Fibroblast of skin of left quadriceps (primary cell): ENCODE data around the gene RAB4A.

Experiments
- DNase-seq, 2 experiments: peaks; one replicate each; pipeline ENCODE4 v3.0.0-alpha.2; 2013; ENCODE audit warnings: low read depth in 2 of 2

The RAB4A gene

GRCh38 chr1:229270547-229271447, at the start of gene RAB4A:
RAB4A (plus strand) TSS chr1:229271111; CDS start chr1:229271340, 229 bp downstream.
- peak; percentile 77 to 78 for DNase-seq

DNA sequence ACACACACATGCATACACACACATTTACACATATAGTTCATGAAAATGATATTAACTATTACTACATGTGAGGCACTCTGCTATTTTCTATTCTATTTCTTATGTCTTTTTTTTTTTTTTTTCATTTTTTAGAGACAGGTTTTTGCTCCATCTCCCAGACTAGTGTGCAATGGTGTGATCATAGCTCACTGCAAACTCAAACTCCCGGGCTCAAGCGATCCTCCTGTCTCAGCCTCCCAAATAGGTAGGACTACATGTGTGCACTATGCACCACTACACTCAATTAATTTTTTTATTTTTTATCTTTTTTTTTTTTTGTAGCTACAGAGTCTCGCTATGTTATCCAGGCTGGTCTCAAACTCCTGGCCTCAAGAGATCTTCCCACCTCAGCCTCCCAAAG, 48.8 kb upstream of the RAB4A start:
- DNase-seq: no peak

GRCh38 chr1:229223498-229223897, 47.4 kb upstream of the RAB4A start:
- no peak for DNase-seq

DNA sequence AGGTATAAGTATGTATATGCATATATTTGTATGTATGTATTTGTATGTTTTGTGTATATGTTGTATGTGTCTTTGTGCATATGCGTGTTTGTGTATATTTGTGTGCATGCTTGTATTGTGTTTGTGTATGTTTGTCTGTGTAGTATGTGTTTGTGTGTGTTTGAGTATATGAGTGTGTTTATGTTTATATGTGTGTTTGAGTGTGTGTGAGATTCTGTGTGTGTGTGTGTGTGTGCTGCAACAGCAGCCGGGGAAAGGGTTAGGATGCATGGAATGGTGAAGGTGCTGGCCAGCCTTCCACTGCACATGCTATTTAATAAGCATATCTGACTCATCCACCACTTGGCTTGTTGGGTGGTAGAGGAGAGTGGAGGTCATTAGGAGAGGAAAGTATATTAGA, 46.6 kb upstream of the RAB4A start:
- DNase-seq: peak; percentile 16 to 20

GRCh38 chr1:229225331-229225782, 45.6 kb upstream of the RAB4A start:
- no peak for DNase-seq

DNA sequence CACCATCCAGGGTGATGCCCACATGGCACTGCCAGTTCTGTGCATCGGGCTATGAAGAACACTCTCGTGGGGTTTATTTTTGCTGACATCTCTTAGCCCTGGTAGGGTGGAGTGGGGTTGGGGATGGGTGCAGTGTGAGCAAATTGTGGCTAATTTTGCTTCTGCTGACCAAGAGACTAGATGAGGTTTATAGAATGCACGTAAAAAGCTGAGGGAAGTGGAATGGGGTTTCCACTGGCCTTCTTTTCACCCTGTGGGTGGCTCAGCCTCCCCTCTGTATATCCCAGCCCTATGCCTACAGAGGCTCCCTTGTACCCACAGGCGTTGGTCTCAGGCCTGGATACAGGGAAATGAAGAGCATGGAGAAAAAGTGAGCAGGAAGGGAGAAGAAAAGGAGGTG, 44.1 kb upstream of the RAB4A start:
- DNase-seq: no peak

DNA sequence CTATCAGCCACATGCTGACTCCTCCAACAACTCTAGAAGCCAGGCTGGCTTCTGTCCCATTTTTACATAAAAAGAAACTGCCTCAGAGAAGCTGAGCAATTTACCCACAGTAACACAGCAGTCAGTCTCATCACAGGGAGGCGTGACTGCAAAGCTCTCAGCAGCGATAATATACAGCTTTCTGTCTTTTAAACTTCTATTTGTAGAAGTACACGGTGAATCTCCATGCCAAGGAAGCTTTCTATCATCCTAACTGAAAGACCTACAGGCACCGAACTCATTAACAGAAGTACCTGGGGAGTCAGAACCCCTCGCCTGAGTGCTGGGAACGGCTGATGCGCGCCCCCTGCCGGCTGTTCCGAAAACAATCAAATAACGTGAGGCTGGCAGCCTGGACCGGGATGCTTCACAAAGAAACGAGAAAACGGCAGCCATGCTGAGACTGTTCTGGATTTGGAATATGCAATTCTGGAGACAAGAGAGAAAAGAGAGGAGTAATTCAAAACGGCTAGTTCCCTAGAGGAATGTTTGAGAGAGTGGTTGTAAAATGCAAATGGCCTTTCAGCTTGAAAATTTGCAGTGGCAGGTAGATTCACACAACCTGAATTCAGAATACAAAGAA, 43.5 kb upstream of the RAB4A start:
- DNase-seq: peak; percentile 39 to 50

- no peak for DNase-seq
Observed at GRCh38 chr1:229228522-229228921, 42.4 kb upstream of the RAB4A start.

DNA sequence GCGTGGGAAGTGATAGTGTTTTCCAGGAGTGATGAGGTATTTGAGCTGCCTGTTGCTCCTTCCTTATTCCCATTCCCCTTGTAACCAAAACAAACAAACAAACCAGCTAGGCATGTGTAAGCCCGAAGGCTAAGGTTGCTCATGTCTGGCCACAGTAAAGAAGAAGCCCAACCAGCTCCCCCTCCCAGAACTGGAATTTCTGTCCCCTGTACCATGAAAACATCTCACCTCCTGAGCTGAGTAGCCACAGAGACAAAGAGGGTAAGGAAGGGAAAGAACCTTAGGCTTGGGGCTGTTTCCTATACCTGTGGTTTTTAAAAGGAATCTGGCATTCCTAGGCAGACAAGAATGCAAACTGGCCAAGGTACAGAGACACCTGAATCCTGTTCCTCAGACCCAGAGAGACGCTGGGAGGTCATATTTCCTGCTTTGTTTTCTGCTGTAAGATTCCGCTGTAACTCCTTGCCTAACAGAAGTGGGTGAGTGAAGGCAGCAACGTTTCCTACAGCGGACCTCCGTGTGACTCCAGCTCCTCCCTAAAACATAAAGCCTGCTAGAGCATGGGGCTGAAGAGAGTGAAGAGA, 41.7 kb upstream of the RAB4A start:
- DNase-seq: no peak

GRCh38 chr1:229229721-229230139, 41.2 kb upstream of the RAB4A start:
- DNase-seq: no peak

DNA sequence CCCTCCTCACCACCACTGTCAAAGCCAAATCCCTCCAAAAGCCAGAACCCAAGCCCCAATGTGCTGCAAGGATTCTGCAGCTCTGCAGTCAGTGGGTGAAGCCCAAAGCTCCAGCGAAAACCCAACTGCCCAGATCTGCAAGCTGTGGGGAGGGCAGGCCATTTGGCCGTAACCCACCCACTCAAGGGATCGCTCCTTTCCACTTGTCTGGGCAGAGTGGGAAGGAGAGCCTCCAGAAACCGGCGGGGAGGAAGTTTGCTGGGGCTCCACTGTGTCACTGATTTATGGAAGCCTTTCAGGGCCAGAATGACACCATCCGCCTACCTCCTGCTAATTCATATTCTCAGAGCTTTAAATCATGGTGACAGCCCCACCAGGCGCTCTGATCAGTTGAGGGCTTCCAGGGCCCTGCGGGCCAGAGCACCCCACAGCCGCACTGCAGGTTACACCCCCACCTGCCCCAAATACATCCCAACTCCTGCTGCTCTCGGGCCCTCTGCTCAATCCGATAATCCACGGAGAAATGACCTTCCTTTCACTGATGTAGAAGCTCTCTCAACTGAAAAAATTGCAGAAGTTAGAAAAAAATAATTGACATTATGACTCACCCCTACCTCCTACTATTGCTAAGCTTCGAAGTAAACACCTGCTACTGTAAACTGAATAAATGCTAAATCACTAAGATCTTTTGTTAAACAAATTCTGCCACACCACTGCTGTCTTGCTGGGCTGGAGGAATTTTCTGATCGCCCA, 40.6 kb upstream of the RAB4A start:
- no peak for DNase-seq

DNA sequence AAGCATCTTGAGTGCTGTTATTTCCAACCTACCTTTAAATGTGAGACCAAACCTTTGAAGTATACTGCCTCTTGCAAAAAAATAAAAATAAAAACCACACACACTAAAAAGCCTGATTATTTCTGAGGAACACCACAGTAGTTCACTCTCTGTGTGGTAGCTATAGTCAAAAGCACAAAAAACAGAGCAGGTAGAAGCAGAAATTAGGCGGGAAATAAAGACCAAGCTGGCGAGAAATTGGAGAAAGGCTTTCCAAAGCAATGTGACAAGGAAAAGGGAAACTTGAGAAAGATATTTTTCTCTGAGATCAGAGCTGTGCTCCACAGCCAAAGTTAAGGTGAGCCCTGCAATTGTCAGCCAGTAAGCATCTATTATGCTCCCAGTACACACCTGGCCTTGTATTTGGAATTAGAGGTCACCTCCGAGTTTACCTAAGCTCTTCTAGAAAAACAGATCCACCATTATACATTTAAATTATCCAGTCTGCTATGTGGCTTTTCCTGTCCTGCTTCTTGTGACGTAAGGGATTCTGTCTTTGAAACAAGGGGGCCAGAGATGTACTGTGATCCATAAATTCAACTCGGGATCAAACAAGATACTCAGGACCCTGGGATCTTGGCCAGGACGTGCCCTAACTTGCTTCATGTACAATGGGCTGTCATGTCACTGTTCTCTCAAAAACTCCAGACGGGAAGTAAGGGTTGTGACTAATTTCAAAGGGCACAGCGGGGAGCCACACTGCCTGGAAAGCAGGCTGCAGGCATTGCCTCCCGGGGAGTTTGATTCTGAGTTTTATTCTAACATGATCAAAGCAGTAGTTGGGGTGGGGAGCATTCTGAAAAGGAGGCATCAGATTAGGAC, 39.8 kb upstream of the RAB4A start:
- no peak for DNase-seq

- DNase-seq: no peak
Observed at GRCh38 chr1:229231754-229232119, 39.2 kb upstream of the RAB4A start.

DNA sequence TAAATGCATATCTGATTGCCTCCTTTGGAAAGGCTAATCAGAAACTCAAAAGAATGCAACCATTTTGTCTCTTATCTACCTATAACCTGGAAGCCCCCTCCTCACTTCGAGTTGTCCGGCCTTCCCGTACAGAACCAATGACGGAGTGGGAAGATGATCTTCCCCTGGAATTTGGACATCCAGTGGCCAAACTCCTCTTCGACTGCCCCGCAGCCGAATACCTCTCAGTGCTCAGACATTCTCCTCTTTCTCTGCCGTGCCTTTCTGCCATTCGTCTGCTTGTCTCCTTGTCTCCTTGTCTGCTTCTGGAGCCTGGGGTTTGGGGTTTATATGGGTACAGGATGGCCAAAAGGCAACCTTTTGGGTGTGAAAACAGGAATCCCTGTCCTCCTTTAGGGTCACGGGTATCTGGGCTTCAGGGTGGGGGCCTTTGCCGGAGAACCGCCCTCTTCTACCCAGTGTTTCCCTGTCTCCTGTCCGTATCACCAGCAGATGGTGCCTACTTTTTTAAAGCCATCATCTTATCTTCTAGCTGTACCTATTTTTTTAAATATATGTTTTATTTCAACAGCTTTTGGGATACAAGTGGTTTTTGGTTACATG, 35.9 kb upstream of the RAB4A start:
- no peak for DNase-seq

- DNase-seq: no peak
Observed at GRCh38 chr1:229237320-229237719, 33.6 kb upstream of the RAB4A start.

DNA sequence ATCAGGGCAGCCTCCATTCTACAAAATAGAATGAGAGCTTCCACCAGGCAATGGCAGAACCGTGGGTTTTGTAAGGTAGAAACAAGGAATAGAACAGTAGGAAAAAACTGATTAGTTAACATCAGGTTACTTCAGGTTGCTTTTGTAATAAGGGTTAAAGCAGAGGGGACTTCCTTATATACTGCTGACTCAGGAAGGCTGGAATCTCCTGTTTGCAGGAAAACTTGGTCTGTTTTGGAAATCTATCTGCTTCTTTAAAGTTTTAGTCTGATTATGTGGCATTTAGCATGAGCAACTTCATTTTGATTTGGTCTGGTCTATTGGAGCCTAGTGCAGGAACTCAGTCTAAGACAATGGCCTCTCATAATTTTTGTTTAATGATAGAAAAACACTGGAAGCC, 32.7 kb upstream of the RAB4A start:
- DNase-seq: no peak

- DNase-seq: no peak
Observed at GRCh38 chr1:229238674-229239415, 32.1 kb upstream of the RAB4A start.

DNA sequence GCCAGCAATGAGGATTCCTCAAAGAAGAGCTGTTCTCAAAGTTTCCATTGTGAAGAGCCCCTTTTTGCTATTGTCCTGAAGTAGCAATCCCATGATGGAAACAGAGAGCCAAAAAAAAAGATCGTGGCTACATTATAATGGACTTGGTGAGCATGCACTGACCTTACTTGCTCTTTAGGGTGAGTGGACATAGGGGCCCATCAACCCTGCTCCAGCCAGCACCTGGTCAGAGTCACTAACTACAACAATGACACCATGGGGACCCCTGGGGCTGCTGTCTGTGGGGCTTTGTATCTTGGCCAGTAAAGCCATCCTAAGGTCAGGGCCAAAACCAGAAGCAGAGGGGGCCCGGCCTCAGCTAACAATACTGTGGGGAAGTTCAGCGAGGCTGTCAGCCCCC, 30.4 kb upstream of the RAB4A start:
- DNase-seq: no peak

- no peak for DNase-seq
Observed at GRCh38 chr1:229241390-229241789, 29.5 kb upstream of the RAB4A start.

DNA sequence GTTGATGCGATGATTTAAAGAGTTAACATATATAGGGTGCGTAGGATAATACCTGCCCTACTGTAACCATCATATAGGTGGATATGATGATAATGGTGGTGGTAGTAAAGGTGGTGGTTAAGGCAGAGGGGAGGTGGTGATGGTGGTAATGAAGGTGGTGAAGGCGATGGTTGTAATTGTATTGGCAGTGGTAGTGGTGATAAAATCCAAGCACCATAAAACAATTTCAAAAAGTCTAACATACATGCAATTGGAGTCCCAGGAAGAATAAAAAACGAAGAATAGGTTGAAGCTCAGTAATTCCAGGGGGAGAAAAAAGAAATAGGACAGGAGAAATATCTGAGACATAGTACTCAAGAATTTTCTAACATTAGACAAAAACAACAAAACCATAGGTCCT, 27.3 kb upstream of the RAB4A start:
- no peak for DNase-seq
